ENCODE measurements around the gene LRRC49. TPM values are rescaled to one million over a fixed set of nuclear protein-coding genes. Genes with fewer than 3 reads are reported as not detected.
A peak's percentile ranks its signal among the peaks of the same experiment; 100 is the strongest.

LRRC49 gene
- total and polyA plus RNA-seq, 11 donors, result 13.3 to 123 (median 60.3) TPM

GRCh38 chr15:70863450-70864218 lies 29.0 kb upstream of the LRRC49 start:
- Histone ChIP-seq H3K27me3 (no peaks in the 10 kb centered on the region), H3K27ac (peak overlapping the region in 11 of 12 donors; percentile 17 to 79 (median 60)), H3K4me1 (peaks cover 0 to 31% (median 14%) of the 10 kb centered on the region in 12 donors), H3K4me3 (no peak overlapping the region), H3K36me3 (no peaks in the 10 kb centered on the region), H3K9me3 (no peaks in the 10 kb centered on the region)
- TF ChIP-seq POLR2A (IDR thresholded peaks at IDR 0.05) (no peak), CTCF (IDR thresholded peaks at IDR 0.05) (no peak)
- 71 to 87% (median 76%) methylated on average over 3 to 4 of the region's 4 CpGs for WGBS, 4 donors
- intact Hi-C loops (cut with DNase I), result no loop called here
- DNase-seq (peak in 1 of 5 donors; percentile 47), ATAC-seq (peak in 3 of 4 donors; percentile 70 to 82 (median 77))

GRCh38 chr15:70866982-70867641 lies 25.5 kb upstream of the LRRC49 start:
- Histone ChIP-seq H3K27ac (peak overlapping the region in 11 of 12 donors; percentile 30 to 75 (median 53)), H3K9me3 (no peaks in the 10 kb centered on the region), H3K36me3 (no peaks in the 10 kb centered on the region), H3K4me1 (peaks cover 0 to 44% (median 26%) of the 10 kb centered on the region in 12 donors), H3K4me3 (no peak overlapping the region), H3K27me3 (no peaks in the 10 kb centered on the region)
- DNase-seq, result no peak
- intact Hi-C loops (cut with DNase I), result loop anchor here in 1 of 10 donors (5.0 kb wide), 1 partner anchor 35 kb away; no protein-coding TSS in a partner anchor
- no peak for TF ChIP-seq CTCF (IDR thresholded peaks at IDR 0.05)
- no peak for TF ChIP-seq POLR2A (IDR thresholded peaks at IDR 0.05)
- no peak for ATAC-seq
- 83 to 88% (median 85%) methylated on average over 5 of the region's 5 CpGs for WGBS, 4 donors

GRCh38 chr15:70867911-70868467 lies 24.6 kb upstream of the LRRC49 start:
- peaks cover 0 to 44% (median 26%) of the 10 kb centered on the region in 12 donors for H3K4me1 ChIP-seq
- ATAC-seq, result peak; percentile 36 to 74 (median 72)
- H3K4me3 ChIP-seq, result no peak overlapping the region
- no peaks in the 10 kb centered on the region for H3K27me3 ChIP-seq
- WGBS, 4 donors, result 22 to 39% (median 29%) methylated on average over 6 of the region's 6 CpGs
- H3K9me3 ChIP-seq, result no peaks in the 10 kb centered on the region
- H3K27ac ChIP-seq, result peak overlapping the region in 11 of 12 donors; percentile 30 to 79 (median 53)
- intact Hi-C loops (cut with DNase I), result loop anchor here in 2 of 10 donors (2.0 to 5.0 kb wide), 2 partner anchors 36 to 43 kb away; no protein-coding TSS in a partner anchor
- peak in 3 of 5 donors; percentile 47 to 59 (median 53) for DNase-seq
- H3K36me3 ChIP-seq, result no peaks in the 10 kb centered on the region
- no peak for TF ChIP-seq POLR2A (IDR thresholded peaks at IDR 0.05)
- TF ChIP-seq CTCF (IDR thresholded peaks at IDR 0.05), result no peak

Measured in heart left ventricle (tissue), 16 donors.